K562 (cell line): ENCODE data around the gene ATXN1. TPM values are rescaled to one million over a fixed set of nuclear protein-coding genes. Genes with fewer than 3 reads are reported as not detected.

Experiments
- ATAC-seq: fragments of 200-7000 bp; cut with Tn5 transposase; 3 replicates; pipeline ENCODE4 v1.9.1; 2020; ENCODE audit warnings: moderate library complexity
- BruUV-seq: library from RNA; stranded (reverse); fragments of 400-500 nt; replicated peaks from 2 replicates; lab custom pipeline; 2021; lab: Mats Ljungman, UMichigan
- CTCF ChIA-PET: fragments of 300-600 bp; formaldehyde crosslinking; extraction: SDS; loops from one replicate; lab custom pipeline; 2021; ENCODE audit warnings: low intra/inter-chr PET ratio; lab: Yijun Ruan, JAX
- POLR2A ChIA-PET: fragments of 300-600, 350-650 bp; sonication (Branson Sonifier 250); formaldehyde crosslinking; extraction: SDS; loops from one replicate; lab custom pipeline; 2021; ENCODE audit warnings: antibody characterized with exemption, inconsistent platforms; lab: Yijun Ruan, JAX
- DNase-seq, 4 experiments: peaks; one replicate each; pipeline versions ENCODE4 v3.0.0 to v3.0.0-alpha.2; 2011 to 2018; ENCODE audit warnings: low spot score in 3 of 4, mixed read lengths in 3 of 4; ENCODE audit errors: extremely low read depth in 1 of 4
- FAIRE-seq: peaks from 2 replicates; lab custom pipeline; 2011; peaks lifted over from hg19 to GRCh38; lab: Jason Lieb, UNC
- H2AFZ ChIP-seq: 2 replicates; pipeline ENCODE4 v1.6.0; 2011; ENCODE audit warnings: low read depth, low read length, control low read depth, inconsistent platforms
- H3K27ac ChIP-seq: fragments of 200-600 bp; 3 replicates; pipeline ENCODE4 v1.8.0; 2011; ENCODE audit warnings: low read depth, mild to moderate bottlenecking, control low read depth, inconsistent platforms, low read length, moderate library complexity, mixed read lengths; ENCODE audit errors: extremely low read depth
- H3K27me3 ChIP-seq, 2 experiments: fragments of 300-600 bp in 1 of 2; 2 replicates in 1 of 2; 3 replicates in 1 of 2; pipeline versions ENCODE4 v1.6.0 to v1.8.0; 2011; ENCODE audit warnings: inconsistent platforms in 2 of 2, low read length in 2 of 2, mild to moderate bottlenecking in 1 of 2, mixed read lengths in 1 of 2, moderate library complexity in 1 of 2; ENCODE audit not compliant: control insufficient read depth in 2 of 2, insufficient read depth in 2 of 2
- H3K36me3 ChIP-seq: fragments of 300-600 bp; 3 replicates; pipeline ENCODE4 v1.8.0; 2011; ENCODE audit warnings: mild to moderate bottlenecking, low read length, inconsistent platforms; ENCODE audit not compliant: control insufficient read depth, insufficient read depth
- H3K4me1 ChIP-seq, 2 experiments: fragments of 200-600 bp in 1 of 2; replicated peaks in 1 of 2; 2 replicates in 1 of 2; 3 replicates in 1 of 2; pipeline versions ENCODE4 v1.5.1 to v1.8.0; 2011; ENCODE audit warnings: inconsistent platforms in 2 of 2, low read length in 2 of 2, mild to moderate bottlenecking in 1 of 2, mixed read lengths in 1 of 2, moderate library complexity in 1 of 2; ENCODE audit not compliant: control insufficient read depth in 2 of 2, insufficient read depth in 2 of 2
- H3K4me2 ChIP-seq: 2 replicates; pipeline ENCODE4 v1.6.1; 2011; ENCODE audit warnings: low read length, control low read depth, inconsistent platforms, mixed read lengths; ENCODE audit not compliant: insufficient read depth
- H3K4me3 ChIP-seq: fragments of 200-600 bp; sonication (generic), shearing (Covaris generic); 2 replicates; pipeline ENCODE4 v1.5.1; 2016; ENCODE audit warnings: control low read depth, inconsistent platforms
- H3K79me2 ChIP-seq: fragments of 200-600 bp; 3 replicates; pipeline ENCODE4 v1.8.0; 2011; ENCODE audit warnings: low read length, inconsistent platforms; ENCODE audit not compliant: control insufficient read depth, insufficient read depth
- H3K9ac ChIP-seq, 2 experiments: 2 replicates each; pipeline versions ENCODE4 v1.6.0 to v1.6.1; 2011; ENCODE audit warnings: low read depth in 2 of 2, low read length in 2 of 2, control low read depth in 1 of 2, inconsistent platforms in 1 of 2, mild to moderate bottlenecking in 1 of 2, mixed read lengths in 1 of 2; ENCODE audit not compliant: insufficient read depth in 1 of 2
- H3K9me1 ChIP-seq: one replicate; pipeline ENCODE4 v1.6.0; 2011; ENCODE audit warnings: inconsistent platforms, mild to moderate bottlenecking, low read length, moderate library complexity; ENCODE audit not compliant: control insufficient read depth, insufficient read depth
- H3K9me3 ChIP-seq: replicated peaks from 2 replicates; pipeline ENCODE4 v1.5.1; 2011; ENCODE audit warnings: low read depth, low read length, inconsistent platforms; ENCODE audit not compliant: control insufficient read depth, insufficient read depth
- H4K20me1 ChIP-seq: replicated peaks from 2 replicates; pipeline ENCODE4 v1.6.1; 2011; ENCODE audit warnings: low read length, inconsistent platforms, mixed read lengths; ENCODE audit not compliant: control insufficient read depth, insufficient read depth
- BCOR ChIP-seq: fragments of 450-650 bp; IDR thresholded peaks from 2 replicates; pipeline ENCODE4 v1.6.1; 2016
- ID3 ChIP-seq, 2 experiments: fragments of 250-450 bp in 1 of 2; fragments of 450-650 bp in 1 of 2; sonication (Bioruptor Pico) in 1 of 2; IDR thresholded peaks; 2 replicates each; pipeline versions ENCODE4 v1.6.1 to v1.8.0; 2016 to 2021; ENCODE audit warnings: mild to moderate bottlenecking in 2 of 2, moderate library complexity in 2 of 2, missing compliant biosample characterization in 1 of 2, missing genetic modification characterization in 1 of 2
- KDM2B ChIP-seq: fragments of 250-450 bp; sonication (Bioruptor Pico); IDR thresholded peaks from 2 replicates; pipeline ENCODE4 v1.8.0; 2021; ENCODE audit warnings: mild to moderate bottlenecking, moderate library complexity
- PHF21A ChIP-seq: fragments of 450-650 bp; IDR thresholded peaks from 2 replicates; pipeline ENCODE4 v1.6.1; 2017; ENCODE audit warnings: low read depth, borderline replicate concordance
- PRPF4 ChIP-seq: fragments of 200-400 bp; formaldehyde crosslinking; IDR thresholded peaks from one replicate; pipeline ENCODE4 v1.6.1; 2017; ENCODE audit warnings: low read length, low read depth, mild to moderate bottlenecking; ENCODE audit not compliant: insufficient read depth, poor library complexity, severe bottlenecking
- SNRNP70 ChIP-seq: fragments of 200-400 bp; formaldehyde crosslinking; optimal IDR thresholded peaks from 2 replicates; pipeline ENCODE3; 2017; ENCODE audit warnings: low read depth, low read length
- STAT5B ChIP-seq: fragments of 250-450 bp; sonication (Bioruptor Pico); IDR thresholded peaks from 2 replicates; pipeline ENCODE4 v1.8.0; 2021; ENCODE audit warnings: mild to moderate bottlenecking, inconsistent platforms
- ZNF121 ChIP-seq: sonication (generic); formaldehyde crosslinking; conservative IDR thresholded peaks from 2 replicates; pipeline ENCODE4 v1.8.0; 2022; ENCODE audit warnings: missing genetic modification reagents
- ZNF445 ChIP-seq: fragments of 250-450 bp; sonication (Bioruptor Pico); IDR thresholded peaks from 2 replicates; pipeline ENCODE4 v1.4.0; 2020; ENCODE audit warnings: low read depth, mild to moderate bottlenecking, moderate library complexity
- ZNF79 ChIP-seq: fragments of 250-450 bp; sonication (Bioruptor Pico); IDR thresholded peaks from 2 replicates; pipeline ENCODE4 v1.4.0; 2020; ENCODE audit warnings: low read depth, mild to moderate bottlenecking, moderate library complexity
- ZNF830 ChIP-seq: fragments of 250-450 bp; sonication (Bioruptor Pico); IDR thresholded peaks from 2 replicates; pipeline ENCODE4 v1.5.0; 2021; ENCODE audit warnings: mild to moderate bottlenecking
- WGBS: fragments of 100-300 bp; shearing (Covaris generic); methylation state at CpG from one replicate; pipeline ENCODE4 v1.1.6; 2016; ENCODE audit warnings: low coverage, mixed read lengths; ENCODE audit not compliant: insufficient coverage; ENCODE audit errors: missing lambda C conversion rate; 5-methylcytosine and 5-hydroxymethylcytosine counted together
- in situ Hi-C: fragments of 300-500 bp; cut with MboI; formaldehyde crosslinking; loops from 4 replicates; pipeline ENCODE4 v1.15.0; 2018; ENCODE audit warnings: inconsistent platforms, mixed read lengths
- intact Hi-C: fragments of 100-400 bp; cut with micrococcal nuclease; formaldehyde crosslinking; loops from 2 replicates; pipeline ENCODE4 v1.14.2; 2022
- polyA plus RNA-seq, 8 experiments: library from polyadenylated mRNA; depleted of rRNA in 4 of 8; stranded (reverse) in 5 of 8; unstranded in 3 of 8; fragments of >200 nt; fragmentation: Nextera tagmentation in 2 of 8; fragmentation: Illumina TruSeq in 1 of 8; extraction: Ambion mirVana in 2 of 8; extraction: Trizol in 1 of 8; gene quantifications; 2 replicates each; pipeline versions ENCODE4 v1.2.1 to v1.2.3, GENCODE V29; 2011 to 2014; ENCODE audit warnings: inconsistent platforms in 1 of 8, missing spikeins in 1 of 8
- total RNA-seq, 7 experiments: library from RNA; depleted of rRNA in 6 of 7; stranded (reverse); fragments of >200 nt in 6 of 7; fragmentation: Illumina TruSeq in 2 of 7; extraction: Trizol in 2 of 7; gene quantifications; 2 replicates each; pipeline versions ENCODE4 v1.2.1 to v1.2.3, GENCODE V29; 2011 to 2021; ENCODE audit warnings: low replicate concordance in 1 of 7
- TF ChIP-seq, protein P1 (sequence below): fragments of 450-650 bp; IDR thresholded peaks from 2 replicates; pipeline ENCODE4 v1.6.1; 2017; ENCODE audit warnings: antibody characterized with exemption
- TF ChIP-seq, protein P2 (sequence below): sonication (generic); formaldehyde crosslinking; IDR thresholded peaks from 2 replicates; pipeline ENCODE4 v1.8.0; 2023; ENCODE audit warnings: mild to moderate bottlenecking, missing genetic modification reagents

Gene ATXN1
- total and polyA plus RNA-seq, 9 of the 15 experiments (the other 6 are each of a cell fraction or from before 2014, with no cell fraction given) = under 0.01 to 1.2 (median 0.58) TPM

GRCh38 chr6:16519265-16520242, 241.7 kb downstream of the ATXN1 start:
- Histone ChIP-seq H3K9ac (no peak overlapping the region), H2AFZ (no peak overlapping the region), H3K4me3 (no peak overlapping the region), H4K20me1 (no peaks in the 10 kb centered on the region), H3K27me3 (peaks cover 10 to 29% of the 10 kb centered on the region in 2 experiments; a peak in 4 of 5 replicates), H3K4me1 (no peaks in the 10 kb centered on the region), H3K9me3 (no peaks in the 10 kb centered on the region), H3K27ac (no peak overlapping the region), H3K79me2 (no peaks in the 10 kb centered on the region), H3K9me1 (no peaks in the 10 kb centered on the region), H3K4me2 (no peak overlapping the region), H3K36me3 (no peaks in the 10 kb centered on the region)
- in situ Hi-C loops (no loop called here), intact Hi-C loops (no loop called here)
- no peak for FAIRE-seq
- BruUV-seq = no TSS peak
- ChIA-PET CTCF (no interaction called here), POLR2A (no interaction called here)
- no peak for ATAC-seq
- DNase-seq = no peak
- 1% methylated on average over 9 of the region's 9 CpGs for WGBS
- TF ChIP-seq BCOR = no peak
- no peak for TF ChIP-seq ID3 (CRISPR knock-in tag; IDR thresholded peaks at IDR 0.05)
- TF ChIP-seq ID3 (tag; IDR thresholded peaks at IDR 0.05) = no peak
- TF ChIP-seq SNRNP70 = no peak
- no peak for TF ChIP-seq ZNF121 (CRISPR knock-in tag)
- no peak for TF ChIP-seq ZNF830
- TF ChIP-seq ZNF79 (CRISPR knock-in tag) = no peak
- no peak for TF ChIP-seq ZNF445 (CRISPR knock-in tag)
- TF ChIP-seq KDM2B (CRISPR knock-in tag) = no peak
- TF ChIP-seq, protein P1, sequence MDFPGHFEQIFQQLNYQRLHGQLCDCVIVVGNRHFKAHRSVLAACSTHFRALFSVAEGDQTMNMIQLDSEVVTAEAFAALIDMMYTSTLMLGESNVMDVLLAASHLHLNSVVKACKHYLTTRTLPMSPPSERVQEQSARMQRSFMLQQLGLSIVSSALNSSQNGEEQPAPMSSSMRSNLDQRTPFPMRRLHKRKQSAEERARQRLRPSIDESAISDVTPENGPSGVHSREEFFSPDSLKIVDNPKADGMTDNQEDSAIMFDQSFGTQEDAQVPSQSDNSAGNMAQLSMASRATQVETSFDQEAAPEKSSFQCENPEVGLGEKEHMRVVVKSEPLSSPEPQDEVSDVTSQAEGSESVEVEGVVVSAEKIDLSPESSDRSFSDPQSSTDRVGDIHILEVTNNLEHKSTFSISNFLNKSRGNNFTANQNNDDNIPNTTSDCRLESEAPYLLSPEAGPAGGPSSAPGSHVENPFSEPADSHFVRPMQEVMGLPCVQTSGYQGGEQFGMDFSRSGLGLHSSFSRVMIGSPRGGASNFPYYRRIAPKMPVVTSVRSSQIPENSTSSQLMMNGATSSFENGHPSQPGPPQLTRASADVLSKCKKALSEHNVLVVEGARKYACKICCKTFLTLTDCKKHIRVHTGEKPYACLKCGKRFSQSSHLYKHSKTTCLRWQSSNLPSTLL = no peak
- TF ChIP-seq STAT5B (CRISPR knock-in tag) = no peak
- no peak for TF ChIP-seq PRPF4
- TF ChIP-seq, protein P2, sequence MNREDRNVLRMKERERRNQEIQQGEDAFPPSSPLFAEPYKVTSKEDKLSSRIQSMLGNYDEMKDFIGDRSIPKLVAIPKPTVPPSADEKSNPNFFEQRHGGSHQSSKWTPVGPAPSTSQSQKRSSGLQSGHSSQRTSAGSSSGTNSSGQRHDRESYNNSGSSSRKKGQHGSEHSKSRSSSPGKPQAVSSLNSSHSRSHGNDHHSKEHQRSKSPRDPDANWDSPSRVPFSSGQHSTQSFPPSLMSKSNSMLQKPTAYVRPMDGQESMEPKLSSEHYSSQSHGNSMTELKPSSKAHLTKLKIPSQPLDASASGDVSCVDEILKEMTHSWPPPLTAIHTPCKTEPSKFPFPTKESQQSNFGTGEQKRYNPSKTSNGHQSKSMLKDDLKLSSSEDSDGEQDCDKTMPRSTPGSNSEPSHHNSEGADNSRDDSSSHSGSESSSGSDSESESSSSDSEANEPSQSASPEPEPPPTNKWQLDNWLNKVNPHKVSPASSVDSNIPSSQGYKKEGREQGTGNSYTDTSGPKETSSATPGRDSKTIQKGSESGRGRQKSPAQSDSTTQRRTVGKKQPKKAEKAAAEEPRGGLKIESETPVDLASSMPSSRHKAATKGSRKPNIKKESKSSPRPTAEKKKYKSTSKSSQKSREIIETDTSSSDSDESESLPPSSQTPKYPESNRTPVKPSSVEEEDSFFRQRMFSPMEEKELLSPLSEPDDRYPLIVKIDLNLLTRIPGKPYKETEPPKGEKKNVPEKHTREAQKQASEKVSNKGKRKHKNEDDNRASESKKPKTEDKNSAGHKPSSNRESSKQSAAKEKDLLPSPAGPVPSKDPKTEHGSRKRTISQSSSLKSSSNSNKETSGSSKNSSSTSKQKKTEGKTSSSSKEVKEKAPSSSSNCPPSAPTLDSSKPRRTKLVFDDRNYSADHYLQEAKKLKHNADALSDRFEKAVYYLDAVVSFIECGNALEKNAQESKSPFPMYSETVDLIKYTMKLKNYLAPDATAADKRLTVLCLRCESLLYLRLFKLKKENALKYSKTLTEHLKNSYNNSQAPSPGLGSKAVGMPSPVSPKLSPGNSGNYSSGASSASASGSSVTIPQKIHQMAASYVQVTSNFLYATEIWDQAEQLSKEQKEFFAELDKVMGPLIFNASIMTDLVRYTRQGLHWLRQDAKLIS (CRISPR knock-in tag) = no peak
- no peak for TF ChIP-seq PHF21A
